Stimulated activated CD8-positive, alpha-beta memory T cell treated with anti-CD3 and anti-CD28 coated beads, Interleukin-12 subunit alpha, Interleukin-12 subunit beta, amount 100 ng/mL, for 24 hours (primary cell): ENCODE results near the gene EWSR1.
"Not testable (repeated sequence)": the region's sequence is repeated elsewhere in the genome, so short reads cannot be mapped to it uniquely, and the experiment has no call there.

Source experiments
- DNase-seq: peaks from one replicate; pipeline ENCODE4 v3.0.0-alpha.2; 2020; ENCODE audit errors: extremely low read depth

The EWSR1 gene

GRCh38 chr22:29247891-29248290, 20.2 kb upstream of the EWSR1 start:
- not testable (repeated sequence) for DNase-seq

- no peak for DNase-seq
Observed at GRCh38 chr22:29251265-29251664, 16.8 kb upstream of the EWSR1 start.

GRCh38 chr22:29251981-29252911, 15.8 kb upstream of the EWSR1 start:
- no peak for DNase-seq

GRCh38 chr22:29253561-29254285, 14.3 kb upstream of the EWSR1 start:
- DNase-seq, result no peak

GRCh38 chr22:29254286-29254660, 13.8 kb upstream of the EWSR1 start:
- DNase-seq, result no peak

- DNase-seq, result no peak
Observed at GRCh38 chr22:29255064-29255621, 12.9 kb upstream of the EWSR1 start.

- DNase-seq, result no peak
Observed at GRCh38 chr22:29256606-29257325, 11.3 kb upstream of the EWSR1 start.

- DNase-seq, result no peak
Observed at GRCh38 chr22:29257751-29258181, 10.3 kb upstream of the EWSR1 start.

- DNase-seq, result no peak
Observed at GRCh38 chr22:29258407-29259252, 9.4 kb upstream of the EWSR1 start.

- no peak for DNase-seq
Observed at GRCh38 chr22:29259253-29259899, 8.7 kb upstream of the EWSR1 start.

- no peak for DNase-seq
Observed at GRCh38 chr22:29260031-29260560, 8.0 kb upstream of the EWSR1 start.

GRCh38 chr22:29260601-29261315, 7.3 kb upstream of the EWSR1 start:
- DNase-seq, result no peak

GRCh38 chr22:29263791-29264276, 4.2 kb upstream of the EWSR1 start:
- no peak for DNase-seq

- no peak for DNase-seq
Observed at GRCh38 chr22:29265305-29265704, 2.8 kb upstream of the EWSR1 start.

- no peak for DNase-seq
Observed at GRCh38 chr22:29265929-29266328, 2.1 kb upstream of the EWSR1 start.

- no peak for DNase-seq
Observed at GRCh38 chr22:29266564-29267461, 1.3 kb upstream of the EWSR1 start.

GRCh38 chr22:29267462-29267857, 608 bp upstream of the EWSR1 start:
- no peak for DNase-seq

GRCh38 chr22:29268511-29269229, 602 bp downstream of the EWSR1 start:
- DNase-seq, result no peak
